Ascending aorta (tissue), 2 donors: Measurements from ENCODE around the gene MTOR. TPM values are rescaled to one million over a fixed set of nuclear protein-coding genes. Genes with fewer than 3 reads are reported as not detected.

Source experiments
- DNase-seq, 2 donors: peaks; one replicate each; pipeline ENCODE4 v3.0.0-alpha.2; 2019; ENCODE audit warnings: low spot score in 2 of 2
- H3K27ac ChIP-seq, 2 donors: fragments of 200-600 bp; sonication (generic); one replicate each; pipeline ENCODE4 v1.5.1; 2016 to 2017; ENCODE audit warnings: mild to moderate bottlenecking in 1 of 2
- H3K27me3 ChIP-seq: fragments of 200-600 bp; sonication (generic); one replicate; pipeline ENCODE4 v1.5.1; 2017
- H3K36me3 ChIP-seq, 2 donors: fragments of 200-600 bp; sonication (generic); one replicate each; pipeline ENCODE4 v1.5.1; 2016
- H3K4me1 ChIP-seq, 2 donors: fragments of 200-600 bp; sonication (generic); one replicate each; pipeline ENCODE4 v1.5.1; 2016 to 2017; ENCODE audit warnings: mild to moderate bottlenecking in 1 of 2
- H3K4me3 ChIP-seq, 2 donors: fragments of 200-600 bp; sonication (generic); one replicate each; pipeline ENCODE4 v1.5.1; 2016 to 2017; ENCODE audit warnings: mild to moderate bottlenecking in 1 of 2
- H3K9me3 ChIP-seq, 2 donors: fragments of 200-600 bp; sonication (generic); one replicate each; pipeline ENCODE4 v1.5.1; 2016
- intact Hi-C: fragments of 100-400 bp; cut with DNase I; formaldehyde crosslinking; loops from one replicate; pipeline ENCODE4 v1.15.1; 2023
- total RNA-seq: library from RNA; depleted of rRNA; stranded (reverse); fragments of >200 nt; gene quantifications from one replicate; pipeline ENCODE4 v1.1.0, GENCODE V29; 2016
- TF ChIP-seq, protein P1 (sequence below), 3 experiments: fragments of 200-600 bp in 2 of 3; fragments of 450-650 bp in 1 of 3; sonication (generic) in 2 of 3; IDR thresholded peaks; one replicate each; pipeline ENCODE4 v1.5.1; 2016 to 2019; ENCODE audit warnings: antibody characterized with exemption in 3 of 3, mild to moderate bottlenecking in 1 of 3, moderate library complexity in 1 of 3

MTOR gene
- total RNA-seq, 1 donor from 2014 or later: 28.0 TPM

DNA sequence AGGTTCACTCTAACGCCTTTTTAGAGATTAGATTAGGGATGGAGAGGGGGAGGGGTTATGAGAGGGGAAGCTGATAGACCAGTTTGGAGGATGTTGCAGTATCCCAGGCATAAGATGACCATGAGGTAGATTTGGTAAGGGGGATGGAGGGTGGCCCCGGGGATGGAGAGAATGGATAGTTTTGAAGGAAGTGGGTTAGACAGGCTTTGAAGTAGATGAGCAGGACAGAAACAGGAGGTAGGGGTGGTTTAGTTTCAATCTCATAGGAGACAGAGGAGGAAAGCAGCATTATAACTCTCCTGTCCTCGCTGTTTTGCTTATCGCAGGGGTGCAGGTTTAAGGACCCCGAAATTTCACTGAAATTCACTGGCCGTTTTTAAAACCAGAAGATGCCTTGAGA is 22.4 kb upstream of the MTOR start:
- TF ChIP-seq, protein P1, sequence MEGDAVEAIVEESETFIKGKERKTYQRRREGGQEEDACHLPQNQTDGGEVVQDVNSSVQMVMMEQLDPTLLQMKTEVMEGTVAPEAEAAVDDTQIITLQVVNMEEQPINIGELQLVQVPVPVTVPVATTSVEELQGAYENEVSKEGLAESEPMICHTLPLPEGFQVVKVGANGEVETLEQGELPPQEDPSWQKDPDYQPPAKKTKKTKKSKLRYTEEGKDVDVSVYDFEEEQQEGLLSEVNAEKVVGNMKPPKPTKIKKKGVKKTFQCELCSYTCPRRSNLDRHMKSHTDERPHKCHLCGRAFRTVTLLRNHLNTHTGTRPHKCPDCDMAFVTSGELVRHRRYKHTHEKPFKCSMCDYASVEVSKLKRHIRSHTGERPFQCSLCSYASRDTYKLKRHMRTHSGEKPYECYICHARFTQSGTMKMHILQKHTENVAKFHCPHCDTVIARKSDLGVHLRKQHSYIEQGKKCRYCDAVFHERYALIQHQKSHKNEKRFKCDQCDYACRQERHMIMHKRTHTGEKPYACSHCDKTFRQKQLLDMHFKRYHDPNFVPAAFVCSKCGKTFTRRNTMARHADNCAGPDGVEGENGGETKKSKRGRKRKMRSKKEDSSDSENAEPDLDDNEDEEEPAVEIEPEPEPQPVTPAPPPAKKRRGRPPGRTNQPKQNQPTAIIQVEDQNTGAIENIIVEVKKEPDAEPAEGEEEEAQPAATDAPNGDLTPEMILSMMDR (IDR thresholded peaks at IDR 0.05): no peak
- no peaks in the 10 kb centered on the region for H3K9me3 ChIP-seq
- H3K27me3 ChIP-seq: no peaks in the 10 kb centered on the region
- peaks cover 0 to 7% of the 10 kb centered on the region in 2 donors for H3K4me1 ChIP-seq
- intact Hi-C loops: no loop called here
- DNase-seq: no peak
- H3K36me3 ChIP-seq: peaks cover 18 to 24% of the 10 kb centered on the region in 2 donors
- no peak overlapping the region for H3K27ac ChIP-seq
- H3K4me3 ChIP-seq: no peak overlapping the region

DNA sequence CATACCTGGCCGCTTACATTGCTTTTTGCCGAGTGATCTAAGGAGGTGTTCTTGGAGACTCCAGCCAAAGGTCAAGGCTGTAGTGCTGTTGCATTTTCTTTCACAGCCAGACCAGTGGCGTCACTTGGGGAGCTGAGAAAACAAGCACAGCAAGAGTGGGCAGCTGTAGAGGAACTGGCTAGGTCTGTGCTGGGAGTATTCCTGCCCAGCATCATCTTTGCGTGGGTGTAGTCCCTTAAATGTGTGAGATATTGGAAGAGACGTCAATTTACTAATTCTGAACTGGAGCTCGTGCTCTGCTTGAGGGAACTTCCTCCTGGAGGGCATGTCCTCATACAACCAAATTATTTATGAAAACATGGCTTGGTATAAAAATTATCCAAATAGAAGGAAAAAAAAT is 20.8 kb upstream of the MTOR start:
- TF ChIP-seq, protein P1 (IDR thresholded peaks at IDR 0.05): no peak
- Histone ChIP-seq H3K27me3 (no peaks in the 10 kb centered on the region), H3K36me3 (peaks cover 29 to 31% of the 10 kb centered on the region in 2 donors), H3K9me3 (no peaks in the 10 kb centered on the region), H3K27ac (no peak overlapping the region), H3K4me1 (peaks cover 0 to 7% of the 10 kb centered on the region in 2 donors), H3K4me3 (no peak overlapping the region)
- no peak for DNase-seq
- intact Hi-C loops: no loop called here

DNA sequence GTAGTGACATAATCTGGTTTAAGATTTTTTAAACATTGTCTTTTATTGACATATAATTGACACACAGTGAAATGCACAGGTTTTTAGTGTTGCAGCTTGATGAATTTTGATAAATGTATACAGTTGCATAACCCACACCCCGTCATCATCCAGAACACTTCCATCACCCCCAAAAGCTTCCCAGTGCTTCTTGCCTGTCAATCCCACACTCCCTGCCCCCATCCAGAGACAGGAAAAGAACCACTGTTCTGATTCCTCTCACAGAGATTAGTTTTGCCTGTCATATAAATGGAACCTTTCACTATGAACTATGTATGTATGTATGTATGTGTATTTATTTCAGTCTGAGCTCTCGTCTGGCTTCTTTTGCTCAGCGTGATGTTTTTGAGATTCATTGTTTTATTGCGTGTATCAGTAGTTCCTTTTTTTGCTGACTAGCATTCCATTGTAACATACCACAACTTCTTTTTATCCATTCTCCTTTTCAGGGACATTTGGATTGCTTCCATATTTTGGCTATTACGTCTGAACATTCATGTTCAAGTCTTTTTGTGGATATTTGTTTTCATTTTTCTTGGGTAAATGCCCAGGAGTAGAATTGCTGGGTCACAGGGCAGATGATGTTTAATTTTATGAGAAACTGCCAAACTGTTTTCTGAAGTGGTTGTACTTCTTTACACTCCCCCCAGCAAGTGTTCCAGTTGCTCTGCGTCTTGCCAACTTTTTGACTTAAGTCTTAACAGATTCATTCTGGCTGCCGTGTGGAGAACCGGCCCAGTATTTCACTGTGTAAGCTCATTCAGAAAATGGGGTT is 19.4 kb upstream of the MTOR start:
- Histone ChIP-seq H3K27me3 (no peaks in the 10 kb centered on the region), H3K9me3 (no peaks in the 10 kb centered on the region), H3K36me3 (peaks cover 23 to 25% of the 10 kb centered on the region in 2 donors), H3K27ac (peak overlapping the region; percentile 12 to 48), H3K4me3 (no peak overlapping the region), H3K4me1 (peaks cover 0 to 7% of the 10 kb centered on the region in 2 donors)
- peak in 1 of 2 donors; percentile 69 for DNase-seq
- TF ChIP-seq, protein P1 (IDR thresholded peaks at IDR 0.05): no peak
- intact Hi-C loops: no loop called here

DNA sequence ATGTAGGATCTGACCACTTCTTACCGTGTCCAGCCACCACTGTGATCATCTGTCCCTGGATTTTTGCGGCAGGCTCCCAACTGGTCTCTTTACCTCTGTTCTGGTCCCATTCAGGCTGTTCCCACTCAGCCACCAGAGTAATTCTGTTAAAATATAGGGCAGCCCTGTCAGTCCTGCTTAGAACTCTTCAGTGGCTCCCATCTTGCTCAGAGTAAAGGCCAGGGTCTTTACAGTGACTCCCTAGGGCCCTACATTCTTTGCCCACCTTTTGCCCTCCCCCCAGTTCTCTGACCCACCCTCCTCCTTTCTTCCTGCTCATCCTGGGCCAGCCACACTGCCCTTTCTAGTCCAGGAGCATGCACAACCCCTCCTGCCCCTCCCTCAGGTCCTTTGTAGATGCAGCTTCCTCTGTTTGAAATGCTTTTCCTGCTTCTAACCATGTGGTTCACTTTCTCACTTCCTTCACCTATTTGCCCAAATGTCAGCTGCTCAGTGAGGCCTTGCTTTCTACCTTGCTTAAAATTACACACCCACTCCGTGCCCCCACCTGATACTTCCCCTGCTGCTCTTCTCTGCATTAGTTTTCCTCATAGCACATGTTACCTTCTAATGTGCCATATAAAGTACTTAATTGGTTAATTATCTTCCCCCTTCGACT is 18.5 kb upstream of the MTOR start:
- no peaks in the 10 kb centered on the region for H3K9me3 ChIP-seq
- intact Hi-C loops: no loop called here
- no peak for DNase-seq
- H3K36me3 ChIP-seq: peaks cover 16% of the 10 kb centered on the region in 2 donors
- no peak overlapping the region for H3K4me3 ChIP-seq
- no peak overlapping the region for H3K27ac ChIP-seq
- no peaks in the 10 kb centered on the region for H3K27me3 ChIP-seq
- H3K4me1 ChIP-seq: peaks cover 0 to 12% of the 10 kb centered on the region in 2 donors
- TF ChIP-seq, protein P1 (IDR thresholded peaks at IDR 0.05): no peak

DNA sequence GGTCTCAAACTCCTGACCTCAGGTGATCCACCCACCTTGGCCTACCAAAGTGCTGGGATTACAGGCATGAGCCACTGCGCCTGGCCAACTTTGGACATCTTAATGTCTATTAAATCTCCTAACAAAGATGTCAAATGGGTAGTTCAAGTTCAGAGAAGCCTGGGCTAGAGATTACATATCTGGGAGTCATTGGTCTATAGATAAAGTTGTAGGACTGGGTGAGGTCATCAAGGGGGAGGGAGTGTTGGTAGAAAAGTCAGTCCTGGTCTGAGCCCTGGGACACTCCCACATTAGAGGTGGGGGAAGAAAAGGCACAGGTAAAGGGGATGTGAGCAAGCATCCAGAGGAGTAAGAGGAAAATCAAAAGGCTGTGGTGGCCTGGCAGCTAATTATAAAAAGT is 17.3 kb upstream of the MTOR start:
- Histone ChIP-seq H3K27ac (no peak overlapping the region), H3K4me3 (no peak overlapping the region), H3K9me3 (no peaks in the 10 kb centered on the region), H3K36me3 (peaks cover 12 to 13% of the 10 kb centered on the region in 2 donors), H3K4me1 (peaks cover 0 to 25% of the 10 kb centered on the region in 2 donors), H3K27me3 (no peaks in the 10 kb centered on the region)
- intact Hi-C loops: no loop called here
- no peak for DNase-seq
- TF ChIP-seq, protein P1 (IDR thresholded peaks at IDR 0.05): no peak
